SU-DHL-6 (cell line): ENCODE data around the gene CIB2.

Experiments used
- H2AFZ ChIP-seq: fragments of 200-600 bp; sonication (generic); 2 replicates; pipeline ENCODE4 v1.6.1; 2014; ENCODE audit warnings: low read depth, mild to moderate bottlenecking, moderate library complexity, mixed read lengths, antibody characterized with exemption, low read length; ENCODE audit not compliant: severe bottlenecking
- H3F3A ChIP-seq: fragments of 200-600 bp; shearing (Covaris generic); 2 replicates; pipeline ENCODE4 v1.6.0; 2016; ENCODE audit warnings: antibody characterized with exemption, mild to moderate bottlenecking; ENCODE audit not compliant: insufficient read depth
- H3K27ac ChIP-seq: fragments of 200-600 bp; sonication (generic); 2 replicates; pipeline ENCODE4 v1.5.1; 2016; ENCODE audit warnings: low read depth, mild to moderate bottlenecking, low read length, moderate library complexity, mixed read lengths
- H3K27me3 ChIP-seq: fragments of 200-600 bp; sonication (generic), shearing (Covaris generic); 2 replicates; pipeline ENCODE4 v1.6.0; 2014; ENCODE audit warnings: mild to moderate bottlenecking, low read length
- H3K36me3 ChIP-seq: fragments of 200-600 bp; sonication (generic); 2 replicates; pipeline ENCODE4 v1.6.1; 2014; ENCODE audit warnings: mild to moderate bottlenecking, low read length, mixed read lengths
- H3K4me2 ChIP-seq: fragments of 300-600, 200-600 bp; shearing (Covaris generic), sonication (generic); 2 replicates; pipeline ENCODE4 v1.6.0; 2014; ENCODE audit warnings: low read length, low read depth, mild to moderate bottlenecking; ENCODE audit not compliant: poor library complexity, severe bottlenecking
- H3K4me3 ChIP-seq: fragments of 200-600 bp; sonication (generic); 2 replicates; pipeline ENCODE4 v1.5.1; 2014; ENCODE audit warnings: antibody characterized with exemption, low read length, mild to moderate bottlenecking, mixed read lengths; ENCODE audit not compliant: insufficient read depth, poor library complexity, severe bottlenecking
- H3K79me2 ChIP-seq: fragments of 200-600 bp; sonication (generic); 2 replicates; pipeline ENCODE4 v1.6.1; 2014; ENCODE audit warnings: mild to moderate bottlenecking, low read length, moderate library complexity; ENCODE audit not compliant: insufficient read depth
- H3K9ac ChIP-seq: fragments of 200-600 bp; sonication (generic); 2 replicates; pipeline ENCODE4 v1.7.0; 2014; ENCODE audit warnings: mild to moderate bottlenecking, low read length
- H3K9me2 ChIP-seq: fragments of 200-600 bp; sonication (generic); replicated peaks from 2 replicates; pipeline ENCODE4 v1.6.1; 2014; ENCODE audit warnings: low read length; ENCODE audit not compliant: insufficient read depth
- H3K9me3 ChIP-seq: fragments of 200-600 bp; sonication (generic); 2 replicates; pipeline ENCODE4 v1.6.1; 2014; ENCODE audit warnings: low read length, mixed read lengths; ENCODE audit not compliant: insufficient read depth
- H4K20me1 ChIP-seq: fragments of 200-600 bp; sonication (generic); 2 replicates; pipeline ENCODE4 v1.6.1; 2014; ENCODE audit warnings: low read depth, mild to moderate bottlenecking, antibody characterized with exemption, low read length, moderate library complexity, mixed read lengths
- CTCF ChIP-seq: fragments of 200-600 bp; sonication (generic); IDR thresholded peaks from one replicate; pipeline ENCODE4 v1.5.1; 2017; ENCODE audit warnings: antibody characterized with exemption, mild to moderate bottlenecking, low read length, moderate library complexity; ENCODE audit not compliant: insufficient read depth, poor library complexity, severe bottlenecking
- EZH2phosphoT487 ChIP-seq: fragments of 200-600 bp; sonication (generic), shearing (Covaris generic); conservative IDR thresholded peaks from 2 replicates; pipeline ENCODE4 v1.6.1; 2018; ENCODE audit warnings: mild to moderate bottlenecking, antibody characterized with exemption, low read length, moderate library complexity, mixed read lengths

CIB2 gene

DNA sequence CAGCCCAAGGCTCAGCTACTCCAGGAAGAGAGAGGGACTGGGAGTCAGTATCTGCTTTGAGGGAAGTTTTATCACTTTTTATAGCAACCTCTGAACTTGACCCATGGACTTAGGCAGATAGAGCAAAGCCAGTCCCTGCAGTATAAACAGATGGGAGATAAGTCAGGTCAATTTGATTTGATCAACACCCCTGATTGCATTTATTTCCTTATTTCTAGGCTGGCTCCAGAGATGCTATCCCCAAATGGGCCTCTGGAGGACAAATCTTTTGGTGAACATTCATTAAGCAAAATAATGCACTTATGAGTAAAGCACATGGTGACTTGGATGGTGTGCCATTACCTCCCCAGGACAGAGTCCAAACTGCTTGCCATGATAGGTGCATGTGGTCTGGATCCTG is 9.0 kb upstream of the CIB2 start:
- no peaks in the 10 kb centered on the region for H3F3A ChIP-seq
- H3K4me2 ChIP-seq, result no peak overlapping the region
- TF ChIP-seq EZH2phosphoT487 (no peak), CTCF (no peak)

GRCh38 chr15:78139578-78139977 is 8.3 kb upstream of the CIB2 start:
- Histone ChIP-seq H3K27me3 (no peaks in the 10 kb centered on the region), H3K4me3 (no peak overlapping the region), H4K20me1 (no peaks in the 10 kb centered on the region), H3K36me3 (no peaks in the 10 kb centered on the region), H3K79me2 (no peaks in the 10 kb centered on the region), H3K9me2 (no peaks in the 10 kb centered on the region), H3K4me2 (no peak overlapping the region), H3K9ac (no peak overlapping the region), H2AFZ (no peak overlapping the region), H3F3A (no peaks in the 10 kb centered on the region), H3K9me3 (no peaks in the 10 kb centered on the region), H3K27ac (no peak overlapping the region)
- no peak for TF ChIP-seq EZH2phosphoT487
- no peak for TF ChIP-seq CTCF

More for the DNA sequence above, 9.0 kb upstream of the CIB2 start:
- Histone ChIP-seq H2AFZ (no peak overlapping the region), H3K4me3 (no peak overlapping the region), H3K9me3 (no peaks in the 10 kb centered on the region), H3K9ac (no peak overlapping the region), H3K9me2 (no peaks in the 10 kb centered on the region), H4K20me1 (no peaks in the 10 kb centered on the region), H3K36me3 (no peaks in the 10 kb centered on the region), H3K27ac (no peak overlapping the region), H3K79me2 (no peaks in the 10 kb centered on the region), H3K27me3 (no peaks in the 10 kb centered on the region)

DNA sequence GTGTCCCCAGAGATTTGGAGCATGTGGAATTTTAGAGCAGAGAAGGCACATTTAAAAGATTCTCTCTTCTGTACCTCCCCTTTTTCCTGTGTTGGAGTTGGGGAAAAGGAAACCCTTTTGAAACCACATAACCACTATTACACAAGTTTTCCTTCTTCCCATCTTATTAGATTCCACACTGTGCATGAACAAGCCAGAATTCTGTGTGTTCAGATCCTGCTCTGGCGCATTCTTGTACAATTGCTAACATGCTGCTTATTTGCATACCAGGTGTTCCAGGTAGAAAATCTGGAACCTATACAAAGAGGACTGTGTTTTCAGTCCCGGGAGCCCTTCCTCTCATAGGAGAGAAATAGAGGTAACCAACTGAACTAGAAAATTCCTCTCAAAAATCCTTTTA is 2.6 kb upstream of the CIB2 start:
- H3K4me3 ChIP-seq, result no peak overlapping the region
- H3K27me3 ChIP-seq, result no peaks in the 10 kb centered on the region
- 0 out of 2 replicates have a peak, but pooled peaks cover 6% of the 10 kb centered on the region for H3F3A ChIP-seq
- H3K9ac ChIP-seq, result no peak overlapping the region
- no peaks in the 10 kb centered on the region for H3K9me2 ChIP-seq
- H3K4me2 ChIP-seq, result no peak overlapping the region
- TF ChIP-seq EZH2phosphoT487 (no peak), CTCF (no peak)
- no peak overlapping the region for H3K27ac ChIP-seq
- H3K36me3 ChIP-seq, result no peaks in the 10 kb centered on the region
- H3K9me3 ChIP-seq, result no peaks in the 10 kb centered on the region
- no peaks in the 10 kb centered on the region for H3K79me2 ChIP-seq
- H2AFZ ChIP-seq, result no peak overlapping the region
- no peaks in the 10 kb centered on the region for H4K20me1 ChIP-seq
